Nucleus accumbens (tissue), 56 donors: ENCODE data around the gene SLC24A1.
"Not testable (repeated sequence)": the region's sequence is repeated elsewhere in the genome, so short reads cannot be mapped to it uniquely, and the experiment has no call there.

Experiments used
- DNase-seq, 56 donors: peaks; one replicate each; lab custom pipeline; 2025; lab: John Stamatoyannopoulos, UW

Gene SLC24A1

DNA sequence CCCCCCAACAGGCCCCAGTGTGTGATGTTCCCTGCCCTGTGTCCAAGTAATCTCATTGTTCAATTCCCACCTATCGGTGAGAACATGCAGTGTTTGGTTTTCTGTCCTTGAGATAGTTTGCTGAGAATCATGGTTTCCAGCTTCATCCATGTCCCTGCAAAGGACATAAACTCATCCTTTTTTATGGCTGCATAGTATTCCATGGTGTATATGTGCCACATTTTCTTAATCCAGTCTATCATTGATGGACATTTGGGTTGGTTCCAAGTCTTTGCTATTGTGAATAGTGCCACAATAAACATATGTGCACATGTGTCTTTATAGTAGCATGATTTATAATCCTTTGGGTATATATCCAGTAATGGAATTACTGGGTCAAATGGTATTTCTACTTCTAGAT, 5.9 kb upstream of the SLC24A1 start:
- DNase-seq = not testable (repeated sequence)

DNA sequence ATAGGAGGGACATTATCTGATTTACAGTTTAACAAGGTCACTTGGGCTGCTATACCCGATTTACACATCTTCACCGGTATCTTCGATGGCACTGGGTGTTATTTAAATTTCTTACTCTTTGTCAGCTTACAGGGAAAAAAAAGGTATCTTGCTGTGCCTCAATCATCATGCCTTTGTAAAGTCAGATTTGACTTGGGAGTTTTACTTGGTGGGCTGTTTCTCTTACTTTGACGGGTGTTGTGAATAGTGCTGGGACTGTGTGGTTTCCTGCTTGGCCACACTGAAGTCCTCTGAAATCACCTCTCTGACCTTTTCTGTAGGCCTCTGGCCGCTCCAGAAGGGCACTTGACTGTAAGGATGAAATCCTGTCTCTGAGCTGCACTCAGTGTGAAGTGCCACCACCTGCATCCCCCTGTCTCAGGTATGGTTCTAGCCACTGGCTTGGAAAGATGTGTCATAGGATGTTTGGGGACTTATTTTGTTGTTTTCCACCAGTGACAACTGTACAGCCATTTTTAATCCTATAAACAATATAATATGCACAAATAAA, 3.1 kb upstream of the SLC24A1 start:
- no peak for DNase-seq

DNA sequence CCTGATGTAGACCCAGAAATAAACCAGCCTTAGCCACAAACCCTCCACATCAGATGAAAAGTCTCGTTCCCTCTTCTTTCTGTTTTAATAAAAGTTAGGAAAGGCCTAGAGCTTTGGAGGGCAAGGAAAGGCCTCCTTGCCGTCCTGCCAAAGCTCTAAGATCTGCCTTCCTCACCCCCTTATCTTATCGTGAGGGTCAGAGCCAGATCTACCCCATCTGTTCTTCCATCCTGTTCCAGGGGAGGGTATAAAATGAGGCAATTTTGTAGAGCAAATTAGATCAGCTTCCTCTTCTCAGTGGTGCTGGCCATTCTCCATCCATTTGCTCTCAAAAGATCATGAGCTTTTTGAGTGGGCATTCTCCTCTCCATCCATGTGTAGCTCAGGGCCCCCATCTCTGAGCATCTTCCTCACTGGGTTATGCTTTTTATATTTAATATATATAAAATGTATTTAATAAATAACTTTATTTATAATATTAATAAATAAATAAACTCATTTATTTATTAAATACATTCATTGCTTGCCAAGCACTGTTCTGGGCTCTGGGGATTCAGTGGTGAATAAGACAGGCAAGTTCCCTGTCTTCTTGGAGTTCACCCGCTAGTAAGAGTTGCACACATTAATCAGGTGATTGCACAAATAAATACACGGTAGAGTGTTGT, 2.0 kb upstream of the SLC24A1 start:
- no peak for DNase-seq

DNA sequence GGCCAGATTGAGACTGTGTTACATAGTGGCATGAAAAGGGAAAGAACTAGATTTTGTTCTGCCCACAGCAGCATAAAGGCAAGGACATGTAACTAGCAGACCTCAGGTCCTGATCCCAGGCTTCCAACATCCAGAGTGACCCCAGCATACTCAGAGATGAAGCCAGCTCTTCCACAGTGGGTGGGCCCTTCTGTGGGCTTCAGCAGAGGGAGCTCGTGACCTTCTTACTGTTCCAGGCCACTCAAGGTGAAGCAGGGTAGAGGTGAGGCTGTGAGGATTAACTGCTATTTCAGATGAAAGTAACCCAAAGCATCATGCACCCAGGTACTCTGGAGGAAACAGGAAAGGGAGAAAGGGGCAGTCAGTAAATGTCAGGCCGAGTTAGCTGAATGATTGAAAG, 905 bp upstream of the SLC24A1 start:
- DNase-seq = no peak

DNA sequence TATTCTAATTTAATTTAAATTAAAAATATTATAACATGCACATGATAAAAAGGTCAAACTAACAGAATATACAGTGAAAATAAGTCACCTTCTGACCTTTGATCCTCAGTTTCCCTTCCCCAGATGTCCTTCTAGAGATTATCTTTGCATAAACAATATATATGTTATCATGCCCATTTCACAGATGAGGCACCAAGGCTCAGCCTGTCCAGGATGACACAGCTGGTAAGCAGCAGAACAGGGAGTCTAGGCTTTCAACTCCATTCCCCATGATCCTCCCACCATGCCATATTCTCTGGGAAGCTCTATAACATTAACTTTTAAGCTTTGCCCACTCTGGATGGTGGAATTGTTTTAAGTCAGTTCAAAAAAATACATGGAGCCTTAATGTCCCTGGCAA, 1.4 kb downstream of the SLC24A1 start:
- no peak for DNase-seq

DNA sequence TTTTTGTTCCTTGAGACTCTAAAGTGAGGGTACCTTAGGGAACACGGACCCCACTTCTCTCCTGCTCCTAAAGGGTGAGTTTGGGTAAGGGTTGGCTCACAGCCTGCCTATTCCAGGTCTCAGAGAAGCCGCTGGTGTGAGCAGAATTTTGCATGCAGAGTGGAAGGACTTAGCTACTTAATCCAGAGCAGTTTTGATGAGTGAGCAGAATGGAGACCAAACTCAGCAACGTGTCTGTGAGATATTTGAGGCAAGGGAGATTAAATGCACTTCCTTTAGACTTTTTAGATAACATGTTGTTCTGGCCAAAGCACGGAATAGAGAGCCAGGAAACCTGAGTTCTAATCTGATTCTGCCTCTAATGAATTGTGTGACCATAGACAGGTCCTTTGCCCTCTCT, 5.1 kb downstream of the SLC24A1 start:
- no peak for DNase-seq

DNA sequence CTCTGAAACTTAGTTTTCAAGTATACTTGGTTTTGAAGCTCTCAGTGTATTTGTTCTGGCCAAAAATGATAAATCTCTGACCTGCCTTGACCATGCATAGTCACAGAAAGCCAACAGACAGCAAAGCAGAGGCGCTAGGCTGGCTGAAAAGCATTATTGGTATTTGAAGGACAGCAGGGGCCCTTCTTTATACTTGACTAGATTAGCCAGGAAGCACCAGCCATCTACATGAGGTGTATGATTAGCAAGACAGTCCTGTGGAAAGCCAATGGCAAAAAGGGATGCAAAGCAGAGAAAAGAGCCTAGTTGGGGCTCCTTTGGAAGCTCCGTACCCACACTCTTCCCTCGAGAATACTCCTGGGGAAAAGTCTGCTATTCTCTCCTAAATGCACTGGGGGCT, 7.8 kb downstream of the SLC24A1 start:
- DNase-seq = no peak

DNA sequence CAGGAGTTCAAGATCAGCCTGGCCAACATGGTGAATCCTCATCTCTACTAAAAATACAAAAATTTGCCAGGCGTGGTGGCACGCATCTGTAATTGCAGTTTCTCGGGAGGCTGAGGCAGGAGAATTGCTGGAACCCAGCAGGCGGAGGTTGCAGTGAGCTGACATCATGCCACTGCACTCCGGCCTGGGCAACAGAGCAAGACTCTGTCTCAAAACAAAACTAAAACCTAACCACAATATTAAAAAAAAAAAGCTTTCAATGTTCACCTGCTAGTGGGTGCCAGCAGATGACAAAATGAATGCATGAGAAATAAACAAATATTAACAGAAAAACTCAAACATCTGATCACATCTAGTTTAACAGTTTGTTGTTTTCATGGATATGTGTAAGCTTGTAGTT, 9.0 kb downstream of the SLC24A1 start:
- no peak for DNase-seq

DNA sequence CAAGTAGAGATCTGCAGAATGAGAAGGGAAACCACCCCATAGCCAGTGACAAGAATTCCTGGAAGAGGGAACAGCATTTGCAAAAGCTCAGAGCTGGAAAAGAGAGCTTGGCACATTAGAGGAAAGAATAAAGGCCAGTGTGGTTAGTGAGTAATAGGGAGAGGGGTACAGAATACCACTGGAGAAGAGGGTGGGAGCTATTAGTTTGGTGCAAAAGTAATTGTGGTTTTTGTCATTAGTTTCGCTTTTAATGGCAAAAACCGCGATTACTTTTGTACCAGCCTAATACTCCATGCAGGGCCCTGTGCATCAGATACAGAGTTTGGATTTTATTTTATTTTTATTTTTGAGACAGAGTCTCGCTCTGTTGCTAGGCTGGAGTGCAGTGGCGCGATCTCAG, 9.8 kb downstream of the SLC24A1 start:
- no peak for DNase-seq

DNA sequence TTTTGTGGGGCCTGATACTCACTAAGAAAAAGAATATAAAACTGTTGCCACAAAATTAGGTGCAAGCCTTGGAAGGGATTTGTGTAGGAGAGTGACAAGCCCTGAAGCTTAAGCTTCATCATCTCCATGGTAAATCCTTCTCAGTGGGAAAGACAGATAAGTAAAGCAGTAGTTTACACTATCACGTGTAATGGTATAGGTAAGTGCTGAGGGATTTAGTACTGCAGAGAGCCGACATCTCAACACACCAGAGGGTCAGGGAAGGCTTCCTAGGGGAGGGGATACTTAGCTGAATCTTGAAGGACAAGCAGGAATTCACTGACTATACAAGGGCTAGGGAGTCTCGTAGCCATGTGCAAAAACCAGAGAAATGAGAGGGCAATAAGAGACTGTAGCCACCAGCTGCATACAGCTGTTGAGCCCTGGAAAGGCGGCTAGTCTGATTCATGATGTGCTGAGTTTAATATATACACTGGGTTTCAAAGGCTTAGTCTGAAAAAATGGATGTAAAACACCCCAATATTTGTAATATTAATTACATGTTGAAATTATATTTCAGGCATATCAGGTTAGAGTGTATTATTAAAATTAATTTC, 11.1 kb downstream of the SLC24A1 start:
- DNase-seq = no peak

DNA sequence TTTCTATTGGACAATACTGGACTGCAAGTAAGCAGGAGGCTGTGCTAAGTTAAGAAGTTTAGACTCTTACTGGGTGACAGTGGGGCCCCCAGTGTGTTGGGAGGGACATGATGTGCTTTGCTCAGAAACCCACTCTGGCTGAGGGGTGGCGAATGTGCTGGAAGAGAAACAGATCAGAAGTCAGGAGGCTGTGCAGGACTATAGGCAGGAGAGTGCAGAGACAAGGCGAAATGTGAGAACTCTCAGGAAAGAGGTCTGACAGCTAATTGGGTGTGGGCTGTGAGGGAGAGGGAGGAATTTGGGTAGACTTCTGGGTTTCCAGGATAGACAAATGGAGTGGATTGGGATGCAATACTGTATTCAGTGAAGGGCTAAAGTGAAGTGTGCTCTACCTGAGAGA, 12.0 kb downstream of the SLC24A1 start:
- DNase-seq = no peak

DNA sequence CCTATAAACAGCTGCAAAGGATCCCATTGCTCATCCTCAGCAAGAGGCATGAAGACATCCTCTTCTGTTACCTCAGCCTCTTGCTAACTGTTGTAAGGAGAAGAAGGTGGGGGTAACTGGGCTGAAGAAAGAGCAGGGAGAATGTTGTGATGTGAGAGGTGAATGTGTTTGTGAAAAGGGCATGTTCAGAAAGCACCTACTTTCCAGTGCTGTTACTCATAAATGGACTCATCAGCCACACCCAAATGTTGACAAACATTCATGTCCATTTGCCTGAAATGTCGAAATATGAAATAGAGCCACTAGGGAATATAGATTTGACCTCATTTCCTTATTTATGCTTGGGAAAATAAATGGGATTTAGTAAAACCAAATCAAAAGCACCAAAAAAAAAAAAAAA, 12.6 kb downstream of the SLC24A1 start:
- no peak for DNase-seq

DNA sequence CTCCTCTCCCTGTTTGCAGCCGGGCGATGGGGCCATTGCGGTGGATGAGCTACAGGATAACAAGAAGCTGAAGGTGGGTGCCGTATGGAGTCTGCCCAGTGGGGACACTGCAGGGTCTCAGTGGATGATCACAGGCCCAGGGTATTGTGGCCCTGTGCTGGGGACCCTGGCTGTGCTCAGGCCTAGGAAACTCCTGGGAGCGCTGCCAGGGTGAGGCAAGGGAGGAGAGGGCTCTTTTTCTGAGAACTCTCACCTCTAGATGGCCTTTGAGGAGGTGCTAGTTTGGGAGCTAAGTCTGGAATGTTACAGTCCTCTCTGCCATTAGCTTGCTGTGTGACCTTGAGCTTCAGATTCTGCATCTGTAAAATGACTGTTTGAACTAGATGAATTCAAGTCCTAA, 16.4 kb downstream of the SLC24A1 start:
- no peak for DNase-seq

DNA sequence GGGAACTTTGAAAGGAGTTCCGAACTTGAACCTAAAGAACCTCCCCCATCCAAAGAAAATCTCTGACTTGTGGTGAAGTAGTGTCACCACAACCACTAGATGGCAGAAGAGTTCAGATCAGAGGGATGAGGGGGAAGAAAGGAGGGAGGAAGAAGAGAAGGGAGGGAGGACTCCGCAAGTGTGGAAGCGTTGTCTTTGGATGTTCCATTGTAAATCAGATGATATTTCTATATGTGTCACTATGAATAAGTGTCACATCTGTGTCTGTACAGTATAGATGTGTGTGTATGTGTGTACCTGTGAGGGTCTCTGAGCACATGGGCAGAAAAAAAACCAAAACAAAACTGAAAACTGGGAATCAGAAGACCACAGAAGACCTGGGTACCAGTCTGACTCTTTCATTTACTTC, 16.9 kb downstream of the SLC24A1 start:
- DNase-seq = peak in 20 of 56 donors; percentile 4 to 46 (median 18)

DNA sequence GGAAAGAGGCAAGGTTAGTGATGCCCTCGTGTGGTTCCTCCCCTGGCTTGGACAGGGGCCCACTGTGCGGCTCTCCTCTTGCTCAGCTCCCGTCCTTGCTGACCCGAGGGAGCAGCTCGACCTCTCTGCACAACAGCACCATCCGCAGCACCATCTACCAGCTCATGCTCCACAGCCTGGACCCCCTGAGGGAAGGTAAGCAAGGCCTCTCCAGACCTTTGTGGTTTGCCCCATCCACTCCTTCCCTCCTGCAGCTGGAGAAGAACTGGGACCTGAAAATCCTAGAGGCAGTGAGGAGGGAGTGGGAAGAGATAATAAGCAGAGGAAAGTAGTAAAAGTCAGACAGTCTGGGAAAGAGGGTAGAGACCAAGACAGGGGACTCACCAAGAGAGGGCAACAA, 17.8 kb downstream of the SLC24A1 start:
- no peak for DNase-seq

DNA sequence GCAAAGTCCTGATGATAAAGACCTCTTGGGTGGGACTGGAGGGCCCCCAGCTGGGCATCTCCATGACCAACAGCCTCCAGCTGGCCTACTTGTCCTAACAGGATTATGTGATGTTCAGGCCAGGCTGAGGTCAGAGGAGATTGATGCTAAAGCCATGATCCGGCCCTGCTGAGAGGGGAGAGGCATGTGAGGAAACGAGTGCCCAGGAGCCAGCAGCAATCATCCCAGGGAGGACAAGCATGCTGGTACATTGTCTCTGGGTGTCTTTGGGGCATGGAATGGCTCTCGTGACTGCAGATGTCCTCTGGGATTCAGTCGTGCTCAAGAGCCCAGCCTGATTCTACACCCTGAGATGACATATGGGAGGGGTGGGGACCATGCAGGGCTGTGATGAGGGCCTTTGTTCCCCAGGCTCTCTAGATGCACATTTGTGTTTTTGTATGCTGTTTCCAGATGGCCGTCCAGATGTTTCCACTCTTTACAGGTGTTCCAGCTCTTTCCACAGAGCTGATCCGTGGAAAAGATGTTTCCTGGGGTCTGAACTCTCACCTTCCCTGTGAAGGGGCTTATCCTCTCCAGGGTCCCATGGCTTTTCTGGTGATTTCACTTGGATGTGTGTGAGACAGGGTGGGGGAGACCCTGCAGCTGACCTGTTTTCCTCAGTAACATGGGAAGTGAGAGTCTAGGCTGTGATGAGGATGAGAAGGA, 20.2 kb downstream of the SLC24A1 start:
- DNase-seq = peak in 1 of 56 donors; percentile 7

DNA sequence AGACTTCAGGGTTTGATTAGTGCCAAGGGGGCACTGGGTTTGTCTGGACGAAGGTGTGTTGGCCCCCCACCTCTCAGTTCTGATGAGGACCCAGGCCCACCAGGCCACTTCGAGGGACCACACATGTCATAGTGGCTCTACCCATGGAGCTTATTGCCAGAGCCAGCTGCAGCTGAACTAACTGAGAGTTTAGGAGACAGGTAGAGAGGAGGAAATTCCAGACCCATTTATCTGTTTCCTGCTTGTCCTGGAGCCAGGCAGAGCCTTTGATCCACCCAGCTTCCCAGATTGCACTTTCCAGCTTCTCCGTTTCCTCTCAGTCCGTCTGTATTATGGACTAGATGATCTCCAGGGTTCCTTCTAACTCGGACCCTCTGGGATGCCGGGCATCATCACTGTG, 20.9 kb downstream of the SLC24A1 start:
- DNase-seq = no peak

DNA sequence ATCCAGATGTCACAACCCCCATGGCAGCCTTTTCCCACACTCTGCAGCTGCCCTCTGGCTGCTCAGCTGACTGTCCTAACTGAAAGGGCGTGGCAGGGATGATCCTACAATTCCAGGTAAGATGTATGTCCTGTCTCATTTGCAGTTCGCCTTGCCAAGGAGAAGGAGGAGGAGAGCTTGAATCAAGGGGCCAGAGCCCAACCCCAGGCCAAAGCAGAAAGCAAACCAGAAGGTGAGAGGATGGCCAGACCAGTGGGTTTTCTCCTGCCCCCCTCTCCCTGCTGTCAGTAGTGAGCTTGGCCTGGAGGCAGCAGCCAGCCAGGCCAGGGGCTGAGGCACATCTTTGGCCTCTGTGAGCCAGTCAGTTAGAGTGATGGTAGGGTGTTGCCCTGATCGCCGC, 22.5 kb downstream of the SLC24A1 start:
- DNase-seq = no peak

DNA sequence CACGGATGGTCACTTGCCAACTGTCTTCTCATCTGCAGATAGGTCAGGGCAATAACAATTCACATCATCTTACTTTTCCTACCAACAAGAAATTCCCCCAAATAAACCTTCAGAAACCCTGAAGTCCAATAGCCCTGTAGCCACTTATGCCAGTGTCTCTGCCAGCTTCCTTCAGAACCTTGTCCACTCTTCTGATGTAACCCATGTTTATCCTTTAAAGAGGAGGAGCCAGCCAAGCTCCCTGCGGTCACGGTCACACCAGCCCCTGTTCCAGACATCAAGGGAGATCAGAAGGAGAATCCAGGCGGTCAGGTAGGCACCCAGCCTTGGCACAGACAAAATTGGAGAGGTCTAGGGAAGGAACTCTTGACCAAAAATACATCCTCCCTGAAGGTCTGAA, 23.7 kb downstream of the SLC24A1 start:
- no peak for DNase-seq

DNA sequence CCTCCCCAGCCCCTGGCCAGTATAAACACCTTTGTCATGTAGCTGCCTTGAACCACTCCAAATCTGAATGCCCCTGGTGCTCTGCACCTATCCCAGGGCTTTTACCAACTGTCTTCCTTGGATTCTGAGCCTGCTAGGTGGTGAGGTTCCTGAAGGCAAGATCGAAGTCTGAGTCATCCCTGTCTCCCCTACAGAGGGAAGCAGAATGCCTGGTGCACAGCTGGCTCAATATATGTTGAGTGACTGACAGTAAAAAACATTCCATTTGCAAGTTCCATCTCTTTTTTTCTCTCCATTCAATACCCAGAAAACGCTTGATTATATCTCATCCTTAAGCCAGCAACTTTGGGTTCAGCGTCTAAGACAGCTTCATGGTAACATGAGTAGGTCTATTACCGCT, 24.7 kb downstream of the SLC24A1 start:
- DNase-seq = no peak

DNA sequence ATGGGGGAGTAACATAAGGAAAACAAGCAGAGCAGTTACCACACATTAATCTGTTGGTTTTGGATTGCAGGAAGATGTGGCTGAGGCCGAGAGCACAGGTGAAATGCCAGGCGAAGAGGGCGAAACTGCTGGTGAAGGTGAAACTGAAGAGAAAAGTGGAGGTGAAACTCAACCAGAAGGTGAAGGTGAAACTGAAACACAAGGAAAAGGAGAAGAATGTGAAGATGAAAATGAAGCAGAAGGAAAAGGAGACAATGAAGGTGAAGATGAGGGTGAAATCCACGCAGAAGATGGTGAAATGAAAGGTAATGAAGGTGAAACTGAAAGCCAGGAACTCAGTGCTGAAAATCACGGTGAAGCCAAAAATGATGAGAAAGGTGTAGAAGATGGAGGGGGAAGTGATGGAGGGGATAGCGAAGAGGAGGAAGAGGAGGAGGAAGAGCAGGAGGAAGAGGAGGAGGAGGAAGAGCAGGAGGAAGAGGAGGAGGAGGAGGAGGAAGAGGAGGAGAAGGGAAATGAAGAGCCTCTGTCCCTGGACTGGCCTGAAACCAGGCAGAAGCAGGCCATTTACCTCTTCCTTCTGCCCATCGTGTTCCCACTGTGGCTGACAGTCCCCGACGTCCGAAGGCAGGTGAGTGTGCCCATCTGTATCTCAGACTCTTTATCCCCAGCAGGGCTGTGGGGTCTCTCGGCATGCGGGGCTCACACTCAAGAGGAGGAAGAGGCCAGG, 28.7 kb downstream of the SLC24A1 start:
- no peak for DNase-seq
